HUES64 (cell line): ENCODE data around the gene R3HDM2.

Experiments
- H3K27ac ChIP-seq: 2 replicates; pipeline ENCODE4 v1.7.0; 2013; ENCODE audit warnings: low read depth, low read length, inconsistent platforms
- H3K27me3 ChIP-seq: 2 replicates; pipeline ENCODE4 v1.6.1; 2013; ENCODE audit warnings: mild to moderate bottlenecking, low read length; ENCODE audit not compliant: insufficient read depth
- H3K36me3 ChIP-seq: 2 replicates; pipeline ENCODE4 v1.6.1; 2013; ENCODE audit warnings: mild to moderate bottlenecking, low read length; ENCODE audit not compliant: insufficient read depth
- H3K4me1 ChIP-seq: 2 replicates; pipeline ENCODE4 v1.6.1; 2013; ENCODE audit warnings: mild to moderate bottlenecking, low read length, moderate library complexity; ENCODE audit not compliant: insufficient read depth
- H3K4me3 ChIP-seq: 2 replicates; pipeline ENCODE4 v1.5.1; 2013; ENCODE audit warnings: mild to moderate bottlenecking, low read length, moderate library complexity
- H3K9ac ChIP-seq: 2 replicates; pipeline ENCODE4 v1.6.1; 2013; ENCODE audit warnings: mild to moderate bottlenecking, low read depth, low read length
- H3K9me3 ChIP-seq: 2 replicates; pipeline ENCODE4 v1.6.1; 2013; ENCODE audit warnings: low read depth, low read length; ENCODE audit not compliant: insufficient read depth
- WGBS: fragments of 150-250, 120-280 bp; methylation state at CpG from one replicate; pipeline ENCODE4 v1.1.7; 2013; ENCODE audit warnings: missing lambda C conversion rate; 5-methylcytosine and 5-hydroxymethylcytosine counted together

The R3HDM2 gene

GRCh38 chr12:57388425-57388824 is 42.4 kb downstream of the R3HDM2 start:
- Histone ChIP-seq H3K27ac (no peak overlapping the region), H3K9me3 (no peaks in the 10 kb centered on the region), H3K4me3 (no peak overlapping the region), H3K4me1 (peaks cover 15% of the 10 kb centered on the region), H3K27me3 (no peaks in the 10 kb centered on the region), H3K36me3 (0 out of 2 replicates have a peak, but pooled peaks cover 2% of the 10 kb centered on the region), H3K9ac (no peak overlapping the region)
- 96% methylated on average over 4 of the region's 5 CpGs for WGBS

GRCh38 chr12:57386187-57386720 is 44.6 kb downstream of the R3HDM2 start:
- Histone ChIP-seq H3K4me1 (peaks cover 15% of the 10 kb centered on the region), H3K9ac (no peak overlapping the region), H3K27me3 (no peaks in the 10 kb centered on the region), H3K27ac (no peak overlapping the region), H3K36me3 (no peaks in the 10 kb centered on the region), H3K4me3 (no peak overlapping the region), H3K9me3 (no peaks in the 10 kb centered on the region)
- 95% methylated on average over 33 of the region's 33 CpGs for WGBS

- no peak overlapping the region for H3K4me3 ChIP-seq
- no peak overlapping the region for H3K9ac ChIP-seq
- H3K27me3 ChIP-seq = no peaks in the 10 kb centered on the region
- H3K36me3 ChIP-seq = no peaks in the 10 kb centered on the region
- no peaks in the 10 kb centered on the region for H3K9me3 ChIP-seq
- no peak overlapping the region for H3K27ac ChIP-seq
- peaks cover 15% of the 10 kb centered on the region for H3K4me1 ChIP-seq
- over 99% methylated on average over 3 of the region's 3 CpGs for WGBS
Observed at GRCh38 chr12:57385586-57385985, 45.3 kb downstream of the R3HDM2 start.

- Histone ChIP-seq H3K27ac (no peak overlapping the region), H3K9ac (no peak overlapping the region), H3K9me3 (no peaks in the 10 kb centered on the region), H3K36me3 (no peaks in the 10 kb centered on the region), H3K4me1 (peaks cover 5% of the 10 kb centered on the region), H3K4me3 (no peak overlapping the region), H3K27me3 (no peaks in the 10 kb centered on the region)
- 96% methylated on average over 1 of the region's 1 CpG for WGBS
Observed at GRCh38 chr12:57384478-57384877, 46.4 kb downstream of the R3HDM2 start.

GRCh38 chr12:57381693-57382220 is 49.1 kb downstream of the R3HDM2 start:
- Histone ChIP-seq H3K9ac (no peak overlapping the region), H3K4me1 (no peaks in the 10 kb centered on the region), H3K4me3 (no peak overlapping the region), H3K9me3 (no peaks in the 10 kb centered on the region), H3K36me3 (no peaks in the 10 kb centered on the region), H3K27ac (no peak overlapping the region), H3K27me3 (no peaks in the 10 kb centered on the region)
- WGBS = 88% methylated on average over 2 of the region's 2 CpGs

GRCh38 chr12:57380300-57380699 is 50.5 kb downstream of the R3HDM2 start:
- Histone ChIP-seq H3K9me3 (no peaks in the 10 kb centered on the region), H3K36me3 (no peaks in the 10 kb centered on the region), H3K4me3 (no peak overlapping the region), H3K9ac (no peak overlapping the region), H3K27ac (no peak overlapping the region), H3K27me3 (no peaks in the 10 kb centered on the region), H3K4me1 (no peaks in the 10 kb centered on the region)
- 95% methylated on average over 1 of the region's 1 CpG for WGBS

- no peak overlapping the region for H3K27ac ChIP-seq
- no peak overlapping the region for H3K9ac ChIP-seq
- H3K9me3 ChIP-seq = no peaks in the 10 kb centered on the region
- H3K27me3 ChIP-seq = no peaks in the 10 kb centered on the region
- no peaks in the 10 kb centered on the region for H3K36me3 ChIP-seq
- no peak overlapping the region for H3K4me3 ChIP-seq
- H3K4me1 ChIP-seq = no peaks in the 10 kb centered on the region
- 82% methylated on average over 3 of the region's 3 CpGs for WGBS
Observed at GRCh38 chr12:57377103-57377840, 53.6 kb downstream of the R3HDM2 start.

GRCh38 chr12:57372233-57372632 is 58.6 kb downstream of the R3HDM2 start:
- no peak overlapping the region for H3K9ac ChIP-seq
- H3K27me3 ChIP-seq = no peaks in the 10 kb centered on the region
- no peaks in the 10 kb centered on the region for H3K36me3 ChIP-seq
- H3K4me1 ChIP-seq = no peaks in the 10 kb centered on the region
- 97% methylated on average over 4 of the region's 4 CpGs for WGBS
- H3K4me3 ChIP-seq = no peak overlapping the region
- H3K27ac ChIP-seq = no peak overlapping the region
- peaks cover 3% of the 10 kb centered on the region; the same call in 1 of the 2 replicates for H3K9me3 ChIP-seq

GRCh38 chr12:57370696-57371095 is 60.1 kb downstream of the R3HDM2 start:
- WGBS = 96% methylated on average over 1 of the region's 1 CpG
- H3K27ac ChIP-seq = no peak overlapping the region
- H3K9me3 ChIP-seq = peaks cover 11% of the 10 kb centered on the region
- H3K4me3 ChIP-seq = no peak overlapping the region
- H3K9ac ChIP-seq = no peak overlapping the region
- no peaks in the 10 kb centered on the region for H3K27me3 ChIP-seq
- H3K4me1 ChIP-seq = no peaks in the 10 kb centered on the region
- no peaks in the 10 kb centered on the region for H3K36me3 ChIP-seq

GRCh38 chr12:57370072-57370471 is 60.8 kb downstream of the R3HDM2 start:
- 94% methylated on average over 10 of the region's 11 CpGs for whole genome bisulfite sequencing

GRCh38 chr12:57369202-57369601 is 61.6 kb downstream of the R3HDM2 start:
- H3K9ac ChIP-seq = no peak overlapping the region
- 94% methylated on average over 3 of the region's 3 CpGs for WGBS
- H3K27me3 ChIP-seq = no peaks in the 10 kb centered on the region
- H3K4me3 ChIP-seq = no peak overlapping the region
- no peaks in the 10 kb centered on the region for H3K36me3 ChIP-seq
- H3K9me3 ChIP-seq = peaks cover 11% of the 10 kb centered on the region
- H3K27ac ChIP-seq = no peak overlapping the region
- H3K4me1 ChIP-seq = no peaks in the 10 kb centered on the region

More at GRCh38 chr12:57370072-57370471, 60.8 kb downstream of the R3HDM2 start:
- Histone ChIP-seq H3K4me3 (no peak overlapping the region), H3K36me3 (no peaks in the 10 kb centered on the region), H3K9me3 (peaks cover 11% of the 10 kb centered on the region), H3K27me3 (no peaks in the 10 kb centered on the region), H3K27ac (no peak overlapping the region), H3K9ac (no peak overlapping the region), H3K4me1 (no peaks in the 10 kb centered on the region)
